ENCODE results near the gene MSI2. TPM values are rescaled to one million over a fixed set of nuclear protein-coding genes. Genes with fewer than 3 reads are reported as not detected.
A peak's percentile ranks its signal among the peaks of the same experiment; 100 is the strongest.

MSI2 gene
- total and polyA plus RNA-seq, 9 of the 15 experiments (the other 6 are each of a cell fraction or from before 2014, with no cell fraction given), result 4.6 to 61.8 (median 42.4) TPM

DNA sequence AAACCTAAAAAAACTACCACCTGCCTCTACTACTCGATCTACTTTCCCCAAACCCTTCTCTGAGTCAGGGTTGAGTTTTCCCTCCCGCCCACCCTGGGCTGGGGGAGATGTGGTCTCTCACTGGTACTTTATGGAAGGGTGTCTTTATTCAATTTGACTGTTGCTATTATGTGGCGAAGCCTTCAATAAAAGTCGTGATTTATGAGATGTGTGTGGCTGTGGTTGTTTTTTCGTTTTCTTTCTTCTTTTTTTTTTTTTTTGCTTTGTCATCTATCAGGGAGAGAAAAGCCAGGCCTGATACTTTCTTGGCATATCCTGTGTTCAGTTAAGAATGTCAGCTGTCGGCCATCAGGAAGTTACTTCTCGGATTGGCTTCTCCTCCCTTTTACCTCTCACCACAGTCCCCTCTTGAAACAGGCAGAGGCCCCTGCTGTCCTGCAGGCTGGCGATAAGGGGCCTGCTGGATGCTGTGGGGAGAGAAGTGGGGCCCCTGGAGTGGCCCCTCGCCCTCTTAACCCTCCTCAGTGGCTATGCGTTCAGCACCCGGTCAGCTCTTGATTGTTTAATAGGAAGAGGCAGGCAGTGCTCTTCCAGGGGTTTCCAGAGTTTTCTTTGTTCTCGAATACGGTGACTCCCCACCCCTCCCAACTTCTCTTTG, 123.0 kb downstream of the MSI2 start (continued):
- TF ChIP-seq, protein P1, sequence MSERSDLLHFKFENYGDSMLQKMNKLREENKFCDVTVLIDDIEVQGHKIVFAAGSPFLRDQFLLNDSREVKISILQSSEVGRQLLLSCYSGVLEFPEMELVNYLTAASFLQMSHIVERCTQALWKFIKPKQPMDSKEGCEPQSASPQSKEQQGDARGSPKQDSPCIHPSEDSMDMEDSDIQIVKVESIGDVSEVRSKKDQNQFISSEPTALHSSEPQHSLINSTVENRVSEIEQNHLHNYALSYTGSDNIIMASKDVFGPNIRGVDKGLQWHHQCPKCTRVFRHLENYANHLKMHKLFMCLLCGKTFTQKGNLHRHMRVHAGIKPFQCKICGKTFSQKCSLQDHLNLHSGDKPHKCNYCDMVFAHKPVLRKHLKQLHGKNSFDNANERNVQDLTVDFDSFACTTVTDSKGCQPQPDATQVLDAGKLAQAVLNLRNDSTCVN (CRISPR knock-in tag; IDR thresholded peaks at IDR 0.05), result no peak
- TF ChIP-seq ZNF3 (CRISPR knock-in tag; IDR thresholded peaks at IDR 0.05) (no peak), HDAC2 (IDR thresholded peaks at IDR 0.05) (peak; percentile 90), ZNF668 (CRISPR knock-in tag; IDR thresholded peaks at IDR 0.05) (no peak), ATF1 (CRISPR knock-in tag; IDR thresholded peaks at IDR 0.05) (no peak), ATF1 (tag; IDR thresholded peaks at IDR 0.05) (peak; percentile 56), MEF2A (IDR thresholded peaks at IDR 0.05; ENCODE audit: control insufficient read depth, low read depth, low read length) (peak; percentile 13; the same call in 1 of the 2 replicates), COPS2 (conservative IDR thresholded peaks at IDR 0.05) (no peak), KDM1A (IDR thresholded peaks at IDR 0.05) (peak; percentile 94 to 95), CBFB (CRISPR knock-in tag; IDR thresholded peaks at IDR 0.05) (no peak), SMARCB1 (IDR thresholded peaks at IDR 0.05; ENCODE audit: insufficient read length, low read depth) (no peak), HOXB6 (CRISPR knock-in tag; IDR thresholded peaks at IDR 0.05; ENCODE audit: borderline replicate concordance) (no peak), ELF1 (tag; IDR thresholded peaks at IDR 0.05) (no peak; the same call in 1 of the 2 replicates), MCM2 (IDR thresholded peaks at IDR 0.05; ENCODE audit: low read depth) (no peak), HLTF (IDR thresholded peaks at IDR 0.05) (no peak), CREM (IDR thresholded peaks at IDR 0.05; ENCODE audit: low read depth) (peak; percentile 69), SRSF1 (IDR thresholded peaks at IDR 0.05; ENCODE audit: low read depth, low read length) (no peak)
- TF ChIP-seq, protein P2, sequence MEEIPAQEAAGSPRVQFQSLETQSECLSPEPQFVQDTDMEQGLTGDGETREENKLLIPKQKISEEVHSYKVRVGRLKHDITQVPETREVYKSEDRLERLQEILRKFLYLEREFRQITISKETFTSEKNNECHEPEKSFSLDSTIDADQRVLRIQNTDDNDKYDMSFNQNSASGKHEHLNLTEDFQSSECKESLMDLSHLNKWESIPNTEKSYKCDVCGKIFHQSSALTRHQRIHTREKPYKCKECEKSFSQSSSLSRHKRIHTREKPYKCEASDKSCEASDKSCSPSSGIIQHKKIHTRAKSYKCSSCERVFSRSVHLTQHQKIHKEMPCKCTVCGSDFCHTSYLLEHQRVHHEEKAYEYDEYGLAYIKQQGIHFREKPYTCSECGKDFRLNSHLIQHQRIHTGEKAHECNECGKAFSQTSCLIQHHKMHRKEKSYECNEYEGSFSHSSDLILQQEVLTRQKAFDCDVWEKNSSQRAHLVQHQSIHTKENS (CRISPR knock-in tag; IDR thresholded peaks at IDR 0.05), result no peak
- TF ChIP-seq, protein P3, sequence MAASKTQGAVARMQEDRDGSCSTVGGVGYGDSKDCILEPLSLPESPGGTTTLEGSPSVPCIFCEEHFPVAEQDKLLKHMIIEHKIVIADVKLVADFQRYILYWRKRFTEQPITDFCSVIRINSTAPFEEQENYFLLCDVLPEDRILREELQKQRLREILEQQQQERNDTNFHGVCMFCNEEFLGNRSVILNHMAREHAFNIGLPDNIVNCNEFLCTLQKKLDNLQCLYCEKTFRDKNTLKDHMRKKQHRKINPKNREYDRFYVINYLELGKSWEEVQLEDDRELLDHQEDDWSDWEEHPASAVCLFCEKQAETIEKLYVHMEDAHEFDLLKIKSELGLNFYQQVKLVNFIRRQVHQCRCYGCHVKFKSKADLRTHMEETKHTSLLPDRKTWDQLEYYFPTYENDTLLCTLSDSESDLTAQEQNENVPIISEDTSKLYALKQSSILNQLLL (CRISPR knock-in tag; IDR thresholded peaks at IDR 0.05; ENCODE audit: borderline replicate concordance), result no peak
- TF ChIP-seq, protein P4, sequence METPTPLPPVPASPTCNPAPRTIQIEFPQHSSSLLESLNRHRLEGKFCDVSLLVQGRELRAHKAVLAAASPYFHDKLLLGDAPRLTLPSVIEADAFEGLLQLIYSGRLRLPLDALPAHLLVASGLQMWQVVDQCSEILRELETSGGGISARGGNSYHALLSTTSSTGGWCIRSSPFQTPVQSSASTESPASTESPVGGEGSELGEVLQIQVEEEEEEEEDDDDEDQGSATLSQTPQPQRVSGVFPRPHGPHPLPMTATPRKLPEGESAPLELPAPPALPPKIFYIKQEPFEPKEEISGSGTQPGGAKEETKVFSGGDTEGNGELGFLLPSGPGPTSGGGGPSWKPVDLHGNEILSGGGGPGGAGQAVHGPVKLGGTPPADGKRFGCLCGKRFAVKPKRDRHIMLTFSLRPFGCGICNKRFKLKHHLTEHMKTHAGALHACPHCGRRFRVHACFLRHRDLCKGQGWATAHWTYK (CRISPR knock-in tag; IDR thresholded peaks at IDR 0.05), result no peak
- TF ChIP-seq, protein P5, sequence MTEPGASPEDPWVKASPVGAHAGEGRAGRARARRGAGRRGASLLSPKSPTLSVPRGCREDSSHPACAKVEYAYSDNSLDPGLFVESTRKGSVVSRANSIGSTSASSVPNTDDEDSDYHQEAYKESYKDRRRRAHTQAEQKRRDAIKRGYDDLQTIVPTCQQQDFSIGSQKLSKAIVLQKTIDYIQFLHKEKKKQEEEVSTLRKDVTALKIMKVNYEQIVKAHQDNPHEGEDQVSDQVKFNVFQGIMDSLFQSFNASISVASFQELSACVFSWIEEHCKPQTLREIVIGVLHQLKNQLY (CRISPR knock-in tag; conservative IDR thresholded peaks at IDR 0.05), result no peak

Data from K562 (cell line).